A673 (cell line): ENCODE measurements around the gene C3orf49. TPM values are rescaled to one million over a fixed set of nuclear protein-coding genes. Genes with fewer than 3 reads are reported as not detected.

Experiments used
- BruUV-seq: library from RNA; stranded (reverse); fragments of 400-500 nt; replicated peaks from 2 replicates; lab custom pipeline; 2021; lab: Mats Ljungman, UMichigan
- CTCF ChIA-PET: fragments of 300-600 bp; sonication (Branson Sonifier 250); formaldehyde crosslinking; loops from one replicate; lab custom pipeline; 2022; ENCODE audit warnings: antibody characterized with exemption; lab: Charles Lee
- POLR2A ChIA-PET: fragments of 300-600 bp; sonication (Branson Sonifier 250); formaldehyde crosslinking; loops from one replicate; lab custom pipeline; 2022; ENCODE audit warnings: antibody characterized with exemption; ENCODE audit not compliant: low non-redundant PET; lab: Charles Lee
- DNase-seq: peaks from one replicate; pipeline ENCODE4 v3.0.0-alpha.2; 2015; ENCODE audit warnings: low spot score
- H3K27ac ChIP-seq: fragments of 200-600 bp; sonication (generic); 2 replicates; pipeline ENCODE4 v1.5.1; 2016; ENCODE audit warnings: mixed run types, low read depth, mild to moderate bottlenecking, mixed read lengths, antibody characterized with exemption, low read length; ENCODE audit not compliant: poor library complexity, severe bottlenecking
- H3K27me3 ChIP-seq: fragments of 200-600 bp; sonication (generic); replicated peaks from 2 replicates; pipeline ENCODE4 v1.6.1; 2017; ENCODE audit warnings: mixed run types, low read depth, mild to moderate bottlenecking, mixed read lengths, antibody characterized with exemption, low read length; ENCODE audit not compliant: insufficient read depth, poor library complexity
- H3K36me3 ChIP-seq: fragments of 200-600 bp; sonication (generic); 2 replicates; pipeline ENCODE4 v1.6.1; 2016; ENCODE audit warnings: mixed run types, mild to moderate bottlenecking, mixed read lengths, antibody characterized with exemption, low read length; ENCODE audit not compliant: insufficient read depth, poor library complexity, severe bottlenecking
- H3K4me1 ChIP-seq: fragments of 200-600 bp; sonication (generic); 2 replicates; pipeline ENCODE4 v1.6.1; 2017; ENCODE audit warnings: mixed run types, mild to moderate bottlenecking, mixed read lengths, antibody characterized with exemption, low read length; ENCODE audit not compliant: insufficient read depth, poor library complexity, severe bottlenecking
- H3K4me3 ChIP-seq: fragments of 200-600 bp; sonication (generic); 2 replicates; pipeline ENCODE4 v1.5.1; 2016; ENCODE audit warnings: low read depth, mixed run types, mild to moderate bottlenecking, mixed read lengths, low read length; ENCODE audit not compliant: poor library complexity, severe bottlenecking
- H3K9me3 ChIP-seq: fragments of 200-600 bp; sonication (generic); 2 replicates; pipeline ENCODE4 v1.6.1; 2016; ENCODE audit warnings: mixed run types, low read depth, mild to moderate bottlenecking, mixed read lengths, antibody characterized with exemption, low read length; ENCODE audit not compliant: poor library complexity, severe bottlenecking
- CTCF ChIP-seq: fragments of 300-800, 200-600 bp; sonication (generic); conservative IDR thresholded peaks from 2 replicates; pipeline ENCODE4 v1.5.1; 2017; ENCODE audit warnings: low read depth, mild to moderate bottlenecking, antibody characterized with exemption, low read length, moderate library complexity, mixed read lengths
- EZH2 ChIP-seq: fragments of 200-600 bp; sonication (generic); IDR thresholded peaks from 2 replicates; pipeline ENCODE4 v1.6.1; 2017; ENCODE audit warnings: borderline replicate concordance, low read depth, mild to moderate bottlenecking, mixed read lengths, antibody characterized with exemption, low read length; ENCODE audit not compliant: poor library complexity, severe bottlenecking
- intact Hi-C: fragments of 100-400 bp; cut with micrococcal nuclease; formaldehyde crosslinking; loops from one replicate; pipeline ENCODE4 v1.10.0; 2022; ENCODE audit not compliant: unreplicated experiment
- total RNA-seq: library from RNA; stranded (reverse); gene quantifications from 2 replicates; pipeline ENCODE4 v1.2.3, GENCODE V29; 2021

C3orf49 gene
- total RNA-seq, 1 experiment from 2014 or later = not detected

GRCh38 chr3:63798949-63799348, 20.1 kb upstream of the C3orf49 start:
- no peak for DNase-seq
- Histone ChIP-seq H3K4me1 (no peaks in the 10 kb centered on the region), H3K36me3 (no peaks in the 10 kb centered on the region), H3K9me3 (no peaks in the 10 kb centered on the region), H3K4me3 (no peak overlapping the region), H3K27ac (no peak overlapping the region), H3K27me3 (no peaks in the 10 kb centered on the region)
- ChIA-PET CTCF (no interaction called here), POLR2A (no interaction called here)
- TF ChIP-seq EZH2 = no peak
- TF ChIP-seq CTCF = no peak
- BruUV-seq = no TSS peak
- intact Hi-C loops = no loop called here

- Histone ChIP-seq H3K9me3 (no peaks in the 10 kb centered on the region), H3K27ac (no peak overlapping the region), H3K4me1 (no peaks in the 10 kb centered on the region), H3K27me3 (no peaks in the 10 kb centered on the region), H3K36me3 (no peaks in the 10 kb centered on the region), H3K4me3 (no peak overlapping the region)
- no TSS peak for BruUV-seq
- ChIA-PET CTCF (no interaction called here), POLR2A (no interaction called here)
- no peak for DNase-seq
- intact Hi-C loops = no loop called here
- TF ChIP-seq CTCF (no peak), EZH2 (no peak)
Measured at GRCh38 chr3:63800097-63800496, 19.0 kb upstream of the C3orf49 start.

GRCh38 chr3:63803911-63804310, 15.2 kb upstream of the C3orf49 start:
- DNase-seq = no peak
- POLR2A ChIA-PET = no interaction called here
- no TSS peak for BruUV-seq
- no peaks in the 10 kb centered on the region for H3K27me3 ChIP-seq
- intact Hi-C loops = no loop called here
- H3K4me3 ChIP-seq = no peak overlapping the region
- CTCF ChIA-PET = no interaction called here
- no peaks in the 10 kb centered on the region for H3K4me1 ChIP-seq
- H3K9me3 ChIP-seq = no peaks in the 10 kb centered on the region
- no peak overlapping the region for H3K27ac ChIP-seq
- no peak for TF ChIP-seq CTCF
- no peak for TF ChIP-seq EZH2
- no peaks in the 10 kb centered on the region for H3K36me3 ChIP-seq
